ENCODE results near the gene PDE9A.
"Not testable (repeated sequence)": the region's sequence is repeated elsewhere in the genome, so short reads cannot be mapped to it uniquely, and the experiment has no call there.

Gene PDE9A

GRCh38 chr21:42704861-42705260, 51.4 kb downstream of the PDE9A start:
- no peak for DNase-seq (ENCODE audit: low read depth in 2 of 2, low spot score in 1 of 2)

- DNase-seq (ENCODE audit: low read depth in 2 of 2, low spot score in 1 of 2), result no peak
Observed at GRCh38 chr21:42705346-42705745, 51.9 kb downstream of the PDE9A start.

- DNase-seq (ENCODE audit: low read depth in 2 of 2, low spot score in 1 of 2), result no peak
Observed at GRCh38 chr21:42705746-42706374, 52.4 kb downstream of the PDE9A start.

GRCh38 chr21:42706765-42707164, 53.3 kb downstream of the PDE9A start:
- no peak for DNase-seq (ENCODE audit: low read depth in 2 of 2, low spot score in 1 of 2)

- DNase-seq (ENCODE audit: low read depth in 2 of 2, low spot score in 1 of 2), result no peak
Observed at GRCh38 chr21:42707207-42707830, 53.9 kb downstream of the PDE9A start.

- DNase-seq (ENCODE audit: low read depth in 2 of 2, low spot score in 1 of 2), result no peak
Observed at GRCh38 chr21:42708107-42708506, 54.7 kb downstream of the PDE9A start.

- DNase-seq (ENCODE audit: low read depth in 2 of 2, low spot score in 1 of 2), result not testable (repeated sequence)
Observed at GRCh38 chr21:42708916-42709315, 55.5 kb downstream of the PDE9A start.

- DNase-seq (ENCODE audit: low read depth in 2 of 2, low spot score in 1 of 2), result no peak
Observed at GRCh38 chr21:42711667-42712066, 58.2 kb downstream of the PDE9A start.

- not testable (repeated sequence) for DNase-seq (ENCODE audit: low read depth in 2 of 2, low spot score in 1 of 2)
Observed at GRCh38 chr21:42715427-42715826, 62.0 kb downstream of the PDE9A start.

GRCh38 chr21:42716074-42716473, 62.7 kb downstream of the PDE9A start:
- no peak for DNase-seq (ENCODE audit: low read depth in 2 of 2, low spot score in 1 of 2)

- not testable (repeated sequence) for DNase-seq (ENCODE audit: low read depth in 2 of 2, low spot score in 1 of 2)
Observed at GRCh38 chr21:42720484-42720883, 67.1 kb downstream of the PDE9A start.

GRCh38 chr21:42721341-42721824, 68.0 kb downstream of the PDE9A start:
- no peak for DNase-seq (ENCODE audit: low read depth in 2 of 2, low spot score in 1 of 2)

GRCh38 chr21:42722153-42722552, 68.7 kb downstream of the PDE9A start:
- no peak for DNase-seq (ENCODE audit: low read depth in 2 of 2, low spot score in 1 of 2)

- DNase-seq (ENCODE audit: low read depth in 2 of 2, low spot score in 1 of 2), result no peak
Observed at GRCh38 chr21:42722808-42723473, 69.5 kb downstream of the PDE9A start.

GRCh38 chr21:42724226-42724920, 71.0 kb downstream of the PDE9A start:
- no peak for DNase-seq (ENCODE audit: low read depth in 2 of 2, low spot score in 1 of 2)

GRCh38 chr21:42725416-42725930, 72.1 kb downstream of the PDE9A start:
- no peak for DNase-seq (ENCODE audit: low read depth in 2 of 2, low spot score in 1 of 2)

- no peak for DNase-seq (ENCODE audit: low read depth in 2 of 2, low spot score in 1 of 2)
Observed at GRCh38 chr21:42731264-42732032, 78.0 kb downstream of the PDE9A start.

GRCh38 chr21:42732033-42732410, 78.6 kb downstream of the PDE9A start:
- DNase-seq (ENCODE audit: low read depth in 2 of 2, low spot score in 1 of 2), result no peak

GRCh38 chr21:42733037-42733627, 79.7 kb downstream of the PDE9A start:
- no peak for DNase-seq (ENCODE audit: low read depth in 2 of 2, low spot score in 1 of 2)

- no peak for DNase-seq (ENCODE audit: low read depth in 2 of 2, low spot score in 1 of 2)
Observed at GRCh38 chr21:42733874-42734273, 80.5 kb downstream of the PDE9A start.

Measured in stimulated activated CD8-positive, alpha-beta memory T cell treated with anti-CD3 and anti-CD28 coated beads, Interleukin-4, amount 100 ng/mL, for 4 hours (primary cell).